Measurements from ENCODE around the gene CACNG8. TPM values are rescaled to one million over a fixed set of nuclear protein-coding genes. Genes with fewer than 3 reads are reported as not detected.

The CACNG8 gene
- polyA plus RNA-seq, 1 of the 3 experiments (the other 2 are of a cell fraction), result 1.3 TPM

GRCh38 chr19:54035215-54036178 lies 72.8 kb downstream of the CACNG8 start:
- Histone ChIP-seq H3K36me3 (replicated peaks in 1 of 2; ENCODE audit: control insufficient read depth in 1 of 2, insufficient read depth in 2 of 2, low read length in 1 of 2) (no peaks in the 10 kb centered on the region), H3K4me1 (ENCODE audit: control insufficient read depth in 1 of 2, insufficient read depth in 2 of 2, low read depth in 1 of 2, low read length in 1 of 2) (peaks cover 0 to 7% of the 10 kb centered on the region in 2 experiments; a peak in 1 of 4 replicates), H3K9me2 (no peaks in the 10 kb centered on the region), H3K27me3 (ENCODE audit: insufficient read depth) (no peaks in the 10 kb centered on the region), H4K20me1 (ENCODE audit: insufficient read depth) (no peaks in the 10 kb centered on the region), H3K79me2 (ENCODE audit: insufficient read depth) (no peaks in the 10 kb centered on the region), H3F3A (replicated peaks; ENCODE audit: insufficient read depth) (peaks cover 13% of the 10 kb centered on the region), H3K27ac (ENCODE audit: low read depth in 2 of 2, low read length in 1 of 2) (peak overlapping the region in 1 of 2 experiments; percentile 66; a peak in 2 of 4 replicates), H2AFZ (ENCODE audit: low read depth) (peak overlapping the region; percentile 23), H3K9ac (peak overlapping the region; percentile 19; the same call in 1 of the 2 replicates), H3K9me3 (no peaks in the 10 kb centered on the region), H3K4me3 (ENCODE audit: low read depth in 2 of 2, low read length in 1 of 2) (no peak overlapping the region), H3K4me2 (peak overlapping the region; percentile 49)
- no peak for DNase-seq
- WGBS (ENCODE audit: low lambda C conversion rate), result 16% methylated on average over 4 of the region's 4 CpGs
- POLR2A ChIA-PET, result no interaction called here
- CTCF ChIA-PET, result interaction anchor here (0.8 to 1.6 kb wide), 7 partner anchors 11 to 263 kb away, joined by 3 to 6 read pairs (median 4); no protein-coding TSS in a partner anchor
- TF ChIP-seq TEAD4 (IDR thresholded peaks at IDR 0.05; ENCODE audit: borderline replicate concordance, insufficient read depth), result no peak
- TF ChIP-seq SMC3 (IDR thresholded peaks at IDR 0.05; ENCODE audit: low read depth, low read length), result no peak
- peak; percentile 59 for TF ChIP-seq JUND (IDR thresholded peaks at IDR 0.05)
- no peak for TF ChIP-seq RCOR1 (IDR thresholded peaks at IDR 0.05; ENCODE audit: low read length)
- no peak for TF ChIP-seq FOXJ3 (CRISPR knock-in tag; IDR thresholded peaks at IDR 0.05)
- no peak for TF ChIP-seq SIN3A (IDR thresholded peaks at IDR 0.05; ENCODE audit: borderline replicate concordance, low read depth, low read length)
- TF ChIP-seq RAD21 (IDR thresholded peaks at IDR 0.05; ENCODE audit: low read length), result no peak
- no peak for TF ChIP-seq MEF2A (IDR thresholded peaks at IDR 0.05; ENCODE audit: borderline replicate concordance, low read depth)
- TF ChIP-seq RFX5 (IDR thresholded peaks at IDR 0.05; ENCODE audit: low read length), result no peak
- no peak for TF ChIP-seq GABPA (IDR thresholded peaks at IDR 0.05; ENCODE audit: low read depth)
- no peak for TF ChIP-seq NRF1 (IDR thresholded peaks at IDR 0.05; ENCODE audit: low read depth, low read length)
- TF ChIP-seq TCF12 (IDR thresholded peaks at IDR 0.05), result peak; percentile 73
- no peak for TF ChIP-seq RXRA (IDR thresholded peaks at IDR 0.05; ENCODE audit: borderline replicate concordance, low read depth)
- TF ChIP-seq IRF3 (IDR thresholded peaks at IDR 0.05; ENCODE audit: low read depth, low read length), result no peak
- TF ChIP-seq YY1 (IDR thresholded peaks at IDR 0.05; ENCODE audit: low read depth), result peak; percentile 44; the same call in 1 of the 2 replicates
- TF ChIP-seq EZH2phosphoT487 (IDR thresholded peaks at IDR 0.05; ENCODE audit: borderline replicate concordance, low read depth), result no peak
- TF ChIP-seq, protein P1, sequence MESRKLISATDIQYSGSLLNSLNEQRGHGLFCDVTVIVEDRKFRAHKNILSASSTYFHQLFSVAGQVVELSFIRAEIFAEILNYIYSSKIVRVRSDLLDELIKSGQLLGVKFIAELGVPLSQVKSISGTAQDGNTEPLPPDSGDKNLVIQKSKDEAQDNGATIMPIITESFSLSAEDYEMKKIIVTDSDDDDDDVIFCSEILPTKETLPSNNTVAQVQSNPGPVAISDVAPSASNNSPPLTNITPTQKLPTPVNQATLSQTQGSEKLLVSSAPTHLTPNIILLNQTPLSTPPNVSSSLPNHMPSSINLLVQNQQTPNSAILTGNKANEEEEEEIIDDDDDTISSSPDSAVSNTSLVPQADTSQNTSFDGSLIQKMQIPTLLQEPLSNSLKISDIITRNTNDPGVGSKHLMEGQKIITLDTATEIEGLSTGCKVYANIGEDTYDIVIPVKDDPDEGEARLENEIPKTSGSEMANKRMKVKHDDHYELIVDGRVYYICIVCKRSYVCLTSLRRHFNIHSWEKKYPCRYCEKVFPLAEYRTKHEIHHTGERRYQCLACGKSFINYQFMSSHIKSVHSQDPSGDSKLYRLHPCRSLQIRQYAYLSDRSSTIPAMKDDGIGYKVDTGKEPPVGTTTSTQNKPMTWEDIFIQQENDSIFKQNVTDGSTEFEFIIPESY (IDR thresholded peaks at IDR 0.05; ENCODE audit: borderline replicate concordance, low read depth), result no peak
- TF ChIP-seq USF1 (IDR thresholded peaks at IDR 0.05; ENCODE audit: borderline replicate concordance, low read depth), result no peak
- TF ChIP-seq, protein P2, sequence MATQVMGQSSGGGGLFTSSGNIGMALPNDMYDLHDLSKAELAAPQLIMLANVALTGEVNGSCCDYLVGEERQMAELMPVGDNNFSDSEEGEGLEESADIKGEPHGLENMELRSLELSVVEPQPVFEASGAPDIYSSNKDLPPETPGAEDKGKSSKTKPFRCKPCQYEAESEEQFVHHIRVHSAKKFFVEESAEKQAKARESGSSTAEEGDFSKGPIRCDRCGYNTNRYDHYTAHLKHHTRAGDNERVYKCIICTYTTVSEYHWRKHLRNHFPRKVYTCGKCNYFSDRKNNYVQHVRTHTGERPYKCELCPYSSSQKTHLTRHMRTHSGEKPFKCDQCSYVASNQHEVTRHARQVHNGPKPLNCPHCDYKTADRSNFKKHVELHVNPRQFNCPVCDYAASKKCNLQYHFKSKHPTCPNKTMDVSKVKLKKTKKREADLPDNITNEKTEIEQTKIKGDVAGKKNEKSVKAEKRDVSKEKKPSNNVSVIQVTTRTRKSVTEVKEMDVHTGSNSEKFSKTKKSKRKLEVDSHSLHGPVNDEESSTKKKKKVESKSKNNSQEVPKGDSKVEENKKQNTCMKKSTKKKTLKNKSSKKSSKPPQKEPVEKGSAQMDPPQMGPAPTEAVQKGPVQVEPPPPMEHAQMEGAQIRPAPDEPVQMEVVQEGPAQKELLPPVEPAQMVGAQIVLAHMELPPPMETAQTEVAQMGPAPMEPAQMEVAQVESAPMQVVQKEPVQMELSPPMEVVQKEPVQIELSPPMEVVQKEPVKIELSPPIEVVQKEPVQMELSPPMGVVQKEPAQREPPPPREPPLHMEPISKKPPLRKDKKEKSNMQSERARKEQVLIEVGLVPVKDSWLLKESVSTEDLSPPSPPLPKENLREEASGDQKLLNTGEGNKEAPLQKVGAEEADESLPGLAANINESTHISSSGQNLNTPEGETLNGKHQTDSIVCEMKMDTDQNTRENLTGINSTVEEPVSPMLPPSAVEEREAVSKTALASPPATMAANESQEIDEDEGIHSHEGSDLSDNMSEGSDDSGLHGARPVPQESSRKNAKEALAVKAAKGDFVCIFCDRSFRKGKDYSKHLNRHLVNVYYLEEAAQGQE (IDR thresholded peaks at IDR 0.05; ENCODE audit: low read depth, low read length), result no peak
- no peak for TF ChIP-seq FOXM1 (IDR thresholded peaks at IDR 0.05; ENCODE audit: low read depth)
- TF ChIP-seq FOSL2 (IDR thresholded peaks at IDR 0.05; ENCODE audit: borderline replicate concordance, low read depth), result peak; percentile 89
- TF ChIP-seq, protein P3, sequence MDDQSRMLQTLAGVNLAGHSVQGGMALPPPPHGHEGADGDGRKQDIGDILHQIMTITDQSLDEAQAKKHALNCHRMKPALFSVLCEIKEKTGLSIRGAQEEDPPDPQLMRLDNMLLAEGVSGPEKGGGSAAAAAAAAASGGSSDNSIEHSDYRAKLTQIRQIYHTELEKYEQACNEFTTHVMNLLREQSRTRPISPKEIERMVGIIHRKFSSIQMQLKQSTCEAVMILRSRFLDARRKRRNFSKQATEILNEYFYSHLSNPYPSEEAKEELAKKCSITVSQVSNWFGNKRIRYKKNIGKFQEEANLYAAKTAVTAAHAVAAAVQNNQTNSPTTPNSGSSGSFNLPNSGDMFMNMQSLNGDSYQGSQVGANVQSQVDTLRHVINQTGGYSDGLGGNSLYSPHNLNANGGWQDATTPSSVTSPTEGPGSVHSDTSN (IDR thresholded peaks at IDR 0.05), result no peak
- no peak for TF ChIP-seq TAF1 (IDR thresholded peaks at IDR 0.05; ENCODE audit: borderline replicate concordance, low read depth, low read length)
- peak in 1 of 2 experiments; percentile 31; a peak in 1 of 4 replicates for TF ChIP-seq EP300 (IDR thresholded peaks at IDR 0.05; ENCODE audit: borderline replicate concordance in 1 of 2, low read depth in 1 of 2, low read length in 1 of 2)

Measured in SK-N-SH (cell line).